Measurements from ENCODE around the gene PARD3B. TPM values are rescaled to one million over a fixed set of nuclear protein-coding genes. Genes with fewer than 3 reads are reported as not detected.

PARD3B gene
- total and polyA plus RNA-seq, 2 of the 8 experiments (the other 6 are each of a cell fraction or from before 2014, with no cell fraction given), result 1.2 to 5.7 TPM

DNA sequence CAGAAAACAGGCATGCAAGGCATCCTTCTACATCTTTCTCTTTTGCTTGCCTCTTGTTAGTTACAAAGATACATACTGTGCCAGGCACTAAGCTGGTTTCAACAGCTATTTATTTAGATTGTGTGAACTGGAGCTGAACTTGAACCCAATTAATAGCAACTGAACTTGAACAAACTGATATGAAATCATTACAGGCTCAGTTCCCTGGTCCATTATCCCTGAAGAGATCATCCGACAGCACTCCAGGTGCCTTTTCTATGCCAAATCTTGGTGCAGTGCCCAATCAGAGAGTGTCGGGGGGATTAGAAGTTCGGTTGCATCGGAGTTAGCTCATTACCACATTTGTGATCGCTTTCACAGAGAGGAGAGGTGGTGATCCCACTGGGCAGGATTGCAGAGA lies 477.6 kb downstream of the PARD3B start (continued):
- TF ChIP-seq, protein P1, sequence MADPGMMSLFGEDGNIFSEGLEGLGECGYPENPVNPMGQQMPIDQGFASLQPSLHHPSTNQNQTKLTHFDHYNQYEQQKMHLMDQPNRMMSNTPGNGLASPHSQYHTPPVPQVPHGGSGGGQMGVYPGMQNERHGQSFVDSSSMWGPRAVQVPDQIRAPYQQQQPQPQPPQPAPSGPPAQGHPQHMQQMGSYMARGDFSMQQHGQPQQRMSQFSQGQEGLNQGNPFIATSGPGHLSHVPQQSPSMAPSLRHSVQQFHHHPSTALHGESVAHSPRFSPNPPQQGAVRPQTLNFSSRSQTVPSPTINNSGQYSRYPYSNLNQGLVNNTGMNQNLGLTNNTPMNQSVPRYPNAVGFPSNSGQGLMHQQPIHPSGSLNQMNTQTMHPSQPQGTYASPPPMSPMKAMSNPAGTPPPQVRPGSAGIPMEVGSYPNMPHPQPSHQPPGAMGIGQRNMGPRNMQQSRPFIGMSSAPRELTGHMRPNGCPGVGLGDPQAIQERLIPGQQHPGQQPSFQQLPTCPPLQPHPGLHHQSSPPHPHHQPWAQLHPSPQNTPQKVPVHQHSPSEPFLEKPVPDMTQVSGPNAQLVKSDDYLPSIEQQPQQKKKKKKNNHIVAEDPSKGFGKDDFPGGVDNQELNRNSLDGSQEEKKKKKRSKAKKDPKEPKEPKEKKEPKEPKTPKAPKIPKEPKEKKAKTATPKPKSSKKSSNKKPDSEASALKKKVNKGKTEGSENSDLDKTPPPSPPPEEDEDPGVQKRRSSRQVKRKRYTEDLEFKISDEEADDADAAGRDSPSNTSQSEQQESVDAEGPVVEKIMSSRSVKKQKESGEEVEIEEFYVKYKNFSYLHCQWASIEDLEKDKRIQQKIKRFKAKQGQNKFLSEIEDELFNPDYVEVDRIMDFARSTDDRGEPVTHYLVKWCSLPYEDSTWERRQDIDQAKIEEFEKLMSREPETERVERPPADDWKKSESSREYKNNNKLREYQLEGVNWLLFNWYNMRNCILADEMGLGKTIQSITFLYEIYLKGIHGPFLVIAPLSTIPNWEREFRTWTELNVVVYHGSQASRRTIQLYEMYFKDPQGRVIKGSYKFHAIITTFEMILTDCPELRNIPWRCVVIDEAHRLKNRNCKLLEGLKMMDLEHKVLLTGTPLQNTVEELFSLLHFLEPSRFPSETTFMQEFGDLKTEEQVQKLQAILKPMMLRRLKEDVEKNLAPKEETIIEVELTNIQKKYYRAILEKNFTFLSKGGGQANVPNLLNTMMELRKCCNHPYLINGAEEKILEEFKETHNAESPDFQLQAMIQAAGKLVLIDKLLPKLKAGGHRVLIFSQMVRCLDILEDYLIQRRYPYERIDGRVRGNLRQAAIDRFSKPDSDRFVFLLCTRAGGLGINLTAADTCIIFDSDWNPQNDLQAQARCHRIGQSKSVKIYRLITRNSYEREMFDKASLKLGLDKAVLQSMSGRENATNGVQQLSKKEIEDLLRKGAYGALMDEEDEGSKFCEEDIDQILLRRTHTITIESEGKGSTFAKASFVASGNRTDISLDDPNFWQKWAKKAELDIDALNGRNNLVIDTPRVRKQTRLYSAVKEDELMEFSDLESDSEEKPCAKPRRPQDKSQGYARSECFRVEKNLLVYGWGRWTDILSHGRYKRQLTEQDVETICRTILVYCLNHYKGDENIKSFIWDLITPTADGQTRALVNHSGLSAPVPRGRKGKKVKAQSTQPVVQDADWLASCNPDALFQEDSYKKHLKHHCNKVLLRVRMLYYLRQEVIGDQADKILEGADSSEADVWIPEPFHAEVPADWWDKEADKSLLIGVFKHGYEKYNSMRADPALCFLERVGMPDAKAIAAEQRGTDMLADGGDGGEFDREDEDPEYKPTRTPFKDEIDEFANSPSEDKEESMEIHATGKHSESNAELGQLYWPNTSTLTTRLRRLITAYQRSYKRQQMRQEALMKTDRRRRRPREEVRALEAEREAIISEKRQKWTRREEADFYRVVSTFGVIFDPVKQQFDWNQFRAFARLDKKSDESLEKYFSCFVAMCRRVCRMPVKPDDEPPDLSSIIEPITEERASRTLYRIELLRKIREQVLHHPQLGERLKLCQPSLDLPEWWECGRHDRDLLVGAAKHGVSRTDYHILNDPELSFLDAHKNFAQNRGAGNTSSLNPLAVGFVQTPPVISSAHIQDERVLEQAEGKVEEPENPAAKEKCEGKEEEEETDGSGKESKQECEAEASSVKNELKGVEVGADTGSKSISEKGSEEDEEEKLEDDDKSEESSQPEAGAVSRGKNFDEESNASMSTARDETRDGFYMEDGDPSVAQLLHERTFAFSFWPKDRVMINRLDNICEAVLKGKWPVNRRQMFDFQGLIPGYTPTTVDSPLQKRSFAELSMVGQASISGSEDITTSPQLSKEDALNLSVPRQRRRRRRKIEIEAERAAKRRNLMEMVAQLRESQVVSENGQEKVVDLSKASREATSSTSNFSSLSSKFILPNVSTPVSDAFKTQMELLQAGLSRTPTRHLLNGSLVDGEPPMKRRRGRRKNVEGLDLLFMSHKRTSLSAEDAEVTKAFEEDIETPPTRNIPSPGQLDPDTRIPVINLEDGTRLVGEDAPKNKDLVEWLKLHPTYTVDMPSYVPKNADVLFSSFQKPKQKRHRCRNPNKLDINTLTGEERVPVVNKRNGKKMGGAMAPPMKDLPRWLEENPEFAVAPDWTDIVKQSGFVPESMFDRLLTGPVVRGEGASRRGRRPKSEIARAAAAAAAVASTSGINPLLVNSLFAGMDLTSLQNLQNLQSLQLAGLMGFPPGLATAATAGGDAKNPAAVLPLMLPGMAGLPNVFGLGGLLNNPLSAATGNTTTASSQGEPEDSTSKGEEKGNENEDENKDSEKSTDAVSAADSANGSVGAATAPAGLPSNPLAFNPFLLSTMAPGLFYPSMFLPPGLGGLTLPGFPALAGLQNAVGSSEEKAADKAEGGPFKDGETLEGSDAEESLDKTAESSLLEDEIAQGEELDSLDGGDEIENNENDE (IDR thresholded peaks at IDR 0.05; ENCODE audit: insufficient replicate concordance, low read length), result no peak
- TF ChIP-seq CHD1 (IDR thresholded peaks at IDR 0.05; ENCODE audit: low read depth, low read length), result no peak
- TF ChIP-seq, protein P2, sequence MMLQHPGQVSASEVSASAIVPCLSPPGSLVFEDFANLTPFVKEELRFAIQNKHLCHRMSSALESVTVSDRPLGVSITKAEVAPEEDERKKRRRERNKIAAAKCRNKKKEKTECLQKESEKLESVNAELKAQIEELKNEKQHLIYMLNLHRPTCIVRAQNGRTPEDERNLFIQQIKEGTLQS (IDR thresholded peaks at IDR 0.05; ENCODE audit: insufficient read depth, low read depth, low read length), result no peak
- TF ChIP-seq CBX8 (IDR thresholded peaks at IDR 0.05; ENCODE audit: borderline replicate concordance, low read depth, low read length), result no peak
- TF ChIP-seq, protein P3, sequence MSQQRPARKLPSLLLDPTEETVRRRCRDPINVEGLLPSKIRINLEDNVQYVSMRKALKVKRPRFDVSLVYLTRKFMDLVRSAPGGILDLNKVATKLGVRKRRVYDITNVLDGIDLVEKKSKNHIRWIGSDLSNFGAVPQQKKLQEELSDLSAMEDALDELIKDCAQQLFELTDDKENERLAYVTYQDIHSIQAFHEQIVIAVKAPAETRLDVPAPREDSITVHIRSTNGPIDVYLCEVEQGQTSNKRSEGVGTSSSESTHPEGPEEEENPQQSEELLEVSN (IDR thresholded peaks at IDR 0.05), result no peak
- no peak for TF ChIP-seq TAF1 (IDR thresholded peaks at IDR 0.05; ENCODE audit: low read depth, low read length)
- no peak for TF ChIP-seq BRCA1 (IDR thresholded peaks at IDR 0.05; ENCODE audit: low read depth, low read length)
- TF ChIP-seq JUND (IDR thresholded peaks at IDR 0.05; ENCODE audit: low read length), result no peak

All from H1 (cell line).